HPDE6-E6E7 (cell line): ENCODE data around the gene CD200.

Experiments used
- DNase-seq: peaks from one replicate; pipeline ENCODE4 v3.0.0; 2011; ENCODE audit warnings: missing footprints; ENCODE audit errors: extremely low spot score

CD200 gene

GRCh38 chr3:112331851-112332250, 1.1 kb upstream of the CD200 start:
- no peak for DNase-seq

- no peak for DNase-seq
Measured at GRCh38 chr3:112333381-112334317, 693 bp downstream of the CD200 start.

GRCh38 chr3:112334691-112335433, 1.9 kb downstream of the CD200 start:
- DNase-seq, result no peak

- no peak for DNase-seq
Measured at GRCh38 chr3:112335434-112335781, 2.5 kb downstream of the CD200 start.

- no peak for DNase-seq
Measured at GRCh38 chr3:112338021-112338726, 5.2 kb downstream of the CD200 start.

GRCh38 chr3:112338727-112339056, 5.7 kb downstream of the CD200 start:
- no peak for DNase-seq

GRCh38 chr3:112339134-112339533, 6.2 kb downstream of the CD200 start:
- no peak for DNase-seq

- DNase-seq, result no peak
Measured at GRCh38 chr3:112339609-112340008, 6.7 kb downstream of the CD200 start.

- no peak for DNase-seq
Measured at GRCh38 chr3:112341386-112341785, 8.4 kb downstream of the CD200 start.

GRCh38 chr3:112345681-112346080, 12.7 kb downstream of the CD200 start:
- DNase-seq, result no peak

- DNase-seq, result no peak
Measured at GRCh38 chr3:112346491-112347122, 13.7 kb downstream of the CD200 start.

GRCh38 chr3:112348943-112349342, 16.0 kb downstream of the CD200 start:
- DNase-seq, result no peak

- no peak for DNase-seq
Measured at GRCh38 chr3:112349557-112349956, 16.6 kb downstream of the CD200 start.

- no peak for DNase-seq
Measured at GRCh38 chr3:112350018-112350810, 17.3 kb downstream of the CD200 start.

- no peak for DNase-seq
Measured at GRCh38 chr3:112351036-112351435, 18.1 kb downstream of the CD200 start.

GRCh38 chr3:112351823-112352222, 18.9 kb downstream of the CD200 start:
- DNase-seq, result no peak

- no peak for DNase-seq
Measured at GRCh38 chr3:112352720-112353119, 19.8 kb downstream of the CD200 start.

GRCh38 chr3:112353365-112353764, 20.4 kb downstream of the CD200 start:
- DNase-seq, result no peak

GRCh38 chr3:112354642-112355306, 21.8 kb downstream of the CD200 start:
- no peak for DNase-seq

- no peak for DNase-seq
Measured at GRCh38 chr3:112355307-112355687, 22.3 kb downstream of the CD200 start.
